Stimulated activated CD8-positive, alpha-beta memory T cell treated with anti-CD3 and anti-CD28 coated beads, Interleukin-15, amount 100 ng/mL, for 4 hours (primary cell): Measurements from ENCODE around the gene SFT2D2.

ENCODE experiments used
- DNase-seq, 2 donors: peaks; one replicate each; pipeline ENCODE4 v3.0.0-alpha.2; 2020; ENCODE audit warnings: low read depth in 2 of 2

SFT2D2 gene

GRCh38 chr1:168265596-168265995, 39.8 kb downstream of the SFT2D2 start:
- DNase-seq = no peak

- DNase-seq = no peak
Observed at GRCh38 chr1:168266644-168267186, 40.9 kb downstream of the SFT2D2 start.

- DNase-seq = no peak
Observed at GRCh38 chr1:168271636-168272035, 45.8 kb downstream of the SFT2D2 start.

- DNase-seq = no peak
Observed at GRCh38 chr1:168273575-168273974, 47.8 kb downstream of the SFT2D2 start.

GRCh38 chr1:168279253-168279652, 53.4 kb downstream of the SFT2D2 start:
- DNase-seq = no peak

- DNase-seq = no peak
Observed at GRCh38 chr1:168280296-168280927, 54.6 kb downstream of the SFT2D2 start, which contains the start of gene TBX19. TSS of gene TBX19 (plus strand) at chr1:168280877. CDS start at chr1:168281091, 214 bp downstream.

GRCh38 chr1:168281603-168282325, 56.0 kb downstream of the SFT2D2 start:
- DNase-seq = no peak

GRCh38 chr1:168285521-168285790, 59.7 kb downstream of the SFT2D2 start:
- DNase-seq = no peak

GRCh38 chr1:168285971-168286927, 60.4 kb downstream of the SFT2D2 start:
- no peak for DNase-seq

- DNase-seq = no peak
Observed at GRCh38 chr1:168287237-168287664, 61.4 kb downstream of the SFT2D2 start.

GRCh38 chr1:168288311-168289052, 62.7 kb downstream of the SFT2D2 start:
- no peak for DNase-seq

GRCh38 chr1:168291222-168291837, 65.5 kb downstream of the SFT2D2 start:
- DNase-seq = no peak

- no peak for DNase-seq
Observed at GRCh38 chr1:168293356-168293755, 67.6 kb downstream of the SFT2D2 start.

- DNase-seq = no peak
Observed at GRCh38 chr1:168295411-168296114, 69.8 kb downstream of the SFT2D2 start.

GRCh38 chr1:168297019-168297730, 71.4 kb downstream of the SFT2D2 start:
- DNase-seq = no peak

GRCh38 chr1:168298446-168298845, 72.6 kb downstream of the SFT2D2 start:
- no peak for DNase-seq

- DNase-seq = no peak
Observed at GRCh38 chr1:168300626-168301025, 74.8 kb downstream of the SFT2D2 start.

- no peak for DNase-seq
Observed at GRCh38 chr1:168301664-168302320, 76.0 kb downstream of the SFT2D2 start.
